ENCODE data around the gene KLC4. TPM values are rescaled to one million over a fixed set of nuclear protein-coding genes. Genes with fewer than 3 reads are reported as not detected.

Gene KLC4
- total RNA-seq, 1 donor from 2014 or later, result 19.8 TPM

DNA sequence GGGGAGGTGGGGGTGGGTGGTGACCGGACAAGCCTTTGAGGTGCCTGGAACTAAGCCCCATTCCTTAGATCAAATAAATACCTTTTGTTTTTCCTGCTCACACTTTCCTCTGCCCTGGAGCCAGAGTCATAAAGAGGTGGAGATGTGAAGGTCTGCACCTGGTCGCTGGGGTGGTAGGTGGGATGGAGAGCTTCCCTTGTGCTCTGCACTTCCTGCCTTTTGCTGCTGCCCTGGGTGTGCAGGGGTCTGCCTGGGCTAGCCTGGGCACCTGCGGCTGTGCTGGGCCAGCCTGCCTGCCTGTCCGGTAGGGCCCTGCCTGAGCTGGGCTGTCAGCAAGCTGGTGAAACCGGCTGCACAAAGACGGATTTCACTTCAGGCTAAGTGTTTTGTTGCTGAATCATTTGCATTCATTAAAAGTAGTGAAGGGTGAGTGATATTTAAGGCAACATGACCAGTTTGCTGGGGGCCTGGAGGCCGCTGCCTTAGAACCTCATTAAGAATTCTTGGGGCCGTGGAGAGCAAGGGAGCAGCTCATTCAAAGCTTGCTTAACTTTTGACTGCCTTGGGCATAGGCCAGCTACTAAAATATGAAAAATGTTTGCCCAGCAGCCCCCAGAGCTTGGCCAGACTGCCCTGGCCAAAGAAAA, 37.1 kb downstream of the KLC4 start:
- Mint-ChIP-seq H3K4me1 (no peaks in the 10 kb centered on the region), H3K9me3 (no peaks in the 10 kb centered on the region), H3K27me3 (no peaks in the 10 kb centered on the region), H3K36me3 (ENCODE audit: low read depth) (no peaks in the 10 kb centered on the region), H3K4me3 (no peak overlapping the region), H3K27ac (no peak overlapping the region)
- POLR2A ChIA-PET, result no interaction called here
- intact Hi-C loops (cut with micrococcal nuclease), result no loop called here
- DNase-seq, result no peak
- TF ChIP-seq, protein P1, sequence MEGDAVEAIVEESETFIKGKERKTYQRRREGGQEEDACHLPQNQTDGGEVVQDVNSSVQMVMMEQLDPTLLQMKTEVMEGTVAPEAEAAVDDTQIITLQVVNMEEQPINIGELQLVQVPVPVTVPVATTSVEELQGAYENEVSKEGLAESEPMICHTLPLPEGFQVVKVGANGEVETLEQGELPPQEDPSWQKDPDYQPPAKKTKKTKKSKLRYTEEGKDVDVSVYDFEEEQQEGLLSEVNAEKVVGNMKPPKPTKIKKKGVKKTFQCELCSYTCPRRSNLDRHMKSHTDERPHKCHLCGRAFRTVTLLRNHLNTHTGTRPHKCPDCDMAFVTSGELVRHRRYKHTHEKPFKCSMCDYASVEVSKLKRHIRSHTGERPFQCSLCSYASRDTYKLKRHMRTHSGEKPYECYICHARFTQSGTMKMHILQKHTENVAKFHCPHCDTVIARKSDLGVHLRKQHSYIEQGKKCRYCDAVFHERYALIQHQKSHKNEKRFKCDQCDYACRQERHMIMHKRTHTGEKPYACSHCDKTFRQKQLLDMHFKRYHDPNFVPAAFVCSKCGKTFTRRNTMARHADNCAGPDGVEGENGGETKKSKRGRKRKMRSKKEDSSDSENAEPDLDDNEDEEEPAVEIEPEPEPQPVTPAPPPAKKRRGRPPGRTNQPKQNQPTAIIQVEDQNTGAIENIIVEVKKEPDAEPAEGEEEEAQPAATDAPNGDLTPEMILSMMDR (IDR thresholded peaks at IDR 0.05), result no peak
- ATAC-seq (ENCODE audit: low read depth), result no peak
- CTCF ChIA-PET, result no interaction called here

DNA sequence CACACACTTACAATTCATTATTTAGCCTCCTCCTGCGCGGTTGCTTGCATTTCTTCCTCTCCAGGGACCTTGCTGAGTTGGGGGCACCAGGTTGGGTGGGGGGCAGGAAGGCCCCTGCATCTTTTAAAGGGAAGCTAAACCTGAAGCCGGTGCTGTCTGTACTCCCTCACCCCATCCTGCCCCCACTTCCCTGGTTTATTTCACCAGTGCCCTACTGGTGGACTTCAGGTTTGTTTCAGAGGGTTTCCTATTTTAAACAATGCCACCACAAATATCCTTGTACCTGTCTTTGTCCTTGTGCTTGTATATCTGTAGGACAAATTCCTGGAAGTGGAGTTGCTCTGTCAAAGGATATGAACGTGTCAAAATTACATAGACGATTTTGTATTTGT, 37.7 kb downstream of the KLC4 start:
- no peaks in the 10 kb centered on the region for H3K36me3 Mint-ChIP-seq (ENCODE audit: low read depth)
- H3K4me1 Mint-ChIP-seq, result no peaks in the 10 kb centered on the region
- ChIA-PET POLR2A (no interaction called here), CTCF (no interaction called here)
- ATAC-seq (ENCODE audit: low read depth) (no peak), DNase-seq (no peak)
- intact Hi-C loops (cut with micrococcal nuclease), result no loop called here
- TF ChIP-seq, protein P1 (IDR thresholded peaks at IDR 0.05), result no peak
- H3K9me3 Mint-ChIP-seq, result no peaks in the 10 kb centered on the region
- no peak overlapping the region for H3K27ac Mint-ChIP-seq
- H3K4me3 Mint-ChIP-seq, result no peak overlapping the region
- H3K27me3 Mint-ChIP-seq, result no peaks in the 10 kb centered on the region

DNA sequence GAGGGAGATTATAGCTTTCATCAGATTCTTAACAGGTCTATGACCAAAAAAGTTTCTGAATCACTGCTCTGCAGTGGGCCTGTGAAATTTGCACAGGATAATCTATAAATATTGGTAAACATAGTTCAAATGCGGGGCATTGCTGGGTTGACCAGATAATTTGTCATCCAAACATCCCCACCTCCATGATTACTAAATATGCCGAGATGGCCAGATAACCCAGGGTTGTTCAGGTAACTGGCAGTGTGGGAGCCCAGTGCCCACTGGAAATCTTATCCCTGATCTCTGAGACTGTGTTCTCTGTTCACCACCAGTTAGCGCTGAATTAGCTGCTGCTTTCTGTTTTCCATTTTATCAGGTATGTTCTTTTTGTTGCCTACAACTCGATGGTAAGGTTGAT, 38.1 kb downstream of the KLC4 start:
- CTCF ChIA-PET, result no interaction called here
- Mint-ChIP-seq H3K9me3 (no peaks in the 10 kb centered on the region), H3K36me3 (ENCODE audit: low read depth) (no peaks in the 10 kb centered on the region), H3K27ac (no peak overlapping the region), H3K4me3 (no peak overlapping the region), H3K4me1 (no peaks in the 10 kb centered on the region), H3K27me3 (no peaks in the 10 kb centered on the region)
- ATAC-seq (ENCODE audit: low read depth), result no peak
- POLR2A ChIA-PET, result no interaction called here
- TF ChIP-seq, protein P1 (IDR thresholded peaks at IDR 0.05), result no peak
- DNase-seq, result no peak
- intact Hi-C loops (cut with micrococcal nuclease), result no loop called here

DNA sequence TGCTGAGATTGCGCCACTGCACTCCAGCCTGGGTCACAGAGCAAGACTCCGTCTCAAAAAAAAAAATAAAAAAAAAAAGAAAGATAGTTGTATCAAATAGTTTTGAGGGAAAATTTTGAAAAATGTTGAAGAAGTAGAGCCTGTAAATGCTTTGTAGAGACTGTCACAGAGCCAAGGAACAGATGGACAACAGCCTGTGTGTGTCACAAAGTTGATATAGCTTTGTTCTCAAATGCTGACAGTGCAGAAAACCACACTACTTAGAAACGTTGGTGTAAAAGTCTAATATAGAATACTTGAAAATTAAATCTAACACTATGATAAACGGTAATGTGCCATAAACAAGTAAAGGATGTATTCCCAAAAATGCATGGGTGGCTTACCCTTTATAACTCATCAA, 42.1 kb downstream of the KLC4 start:
- H3K4me3 Mint-ChIP-seq, result no peak overlapping the region
- ATAC-seq (ENCODE audit: low read depth) (no peak), DNase-seq (no peak)
- intact Hi-C loops (cut with micrococcal nuclease), result no loop called here
- H3K4me1 Mint-ChIP-seq, result no peaks in the 10 kb centered on the region
- no peaks in the 10 kb centered on the region for H3K9me3 Mint-ChIP-seq
- H3K27me3 Mint-ChIP-seq, result no peaks in the 10 kb centered on the region
- CTCF ChIA-PET, result no interaction called here
- TF ChIP-seq, protein P1 (IDR thresholded peaks at IDR 0.05), result no peak
- POLR2A ChIA-PET, result no interaction called here
- H3K27ac Mint-ChIP-seq, result no peak overlapping the region
- H3K36me3 Mint-ChIP-seq (ENCODE audit: low read depth), result no peaks in the 10 kb centered on the region

DNA sequence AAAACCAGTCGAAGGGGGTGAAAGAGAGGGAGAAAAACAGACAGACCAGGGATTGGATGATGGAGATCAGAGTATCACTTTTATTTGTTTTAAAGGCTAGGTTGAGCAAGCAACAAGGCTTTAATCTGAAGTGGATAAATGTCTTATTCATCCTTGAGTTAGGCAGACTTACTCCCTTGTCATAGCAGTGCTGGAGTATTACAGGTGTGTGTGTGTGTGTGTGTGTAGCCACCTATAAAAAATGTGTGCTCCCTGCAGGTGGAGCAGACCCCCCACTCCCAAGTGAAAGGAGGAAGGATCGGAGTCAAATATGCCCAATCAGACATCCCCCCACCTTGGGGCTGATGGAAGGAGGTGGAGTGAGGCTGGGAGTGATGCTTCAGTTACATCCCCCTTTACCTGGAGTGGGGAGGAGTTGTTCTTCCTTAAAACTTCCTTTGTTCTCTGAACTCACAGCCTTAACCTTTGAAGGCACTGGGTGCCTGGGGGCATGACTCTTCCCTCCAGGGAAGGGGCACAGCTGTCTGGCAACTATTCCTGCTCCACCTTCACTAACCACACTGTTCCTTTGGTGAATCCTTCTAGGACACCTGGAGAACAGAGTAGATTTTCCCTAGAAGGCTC, 43.9 kb downstream of the KLC4 start:
- no peaks in the 10 kb centered on the region for H3K27me3 Mint-ChIP-seq
- TF ChIP-seq, protein P1 (IDR thresholded peaks at IDR 0.05), result no peak
- H3K4me3 Mint-ChIP-seq, result no peak overlapping the region
- no peaks in the 10 kb centered on the region for H3K36me3 Mint-ChIP-seq (ENCODE audit: low read depth)
- DNase-seq (no peak), ATAC-seq (ENCODE audit: low read depth) (no peak)
- intact Hi-C loops (cut with micrococcal nuclease), result no loop called here
- POLR2A ChIA-PET, result no interaction called here
- CTCF ChIA-PET, result no interaction called here
- no peaks in the 10 kb centered on the region for H3K4me1 Mint-ChIP-seq
- no peaks in the 10 kb centered on the region for H3K9me3 Mint-ChIP-seq
- H3K27ac Mint-ChIP-seq, result no peak overlapping the region
